Measurements from ENCODE around the gene WDFY1. TPM values are rescaled to one million over a fixed set of nuclear protein-coding genes. Genes with fewer than 3 reads are reported as not detected.

The WDFY1 gene
- total RNA-seq, 2 experiments from 2014 or later: 41.1 to 41.5 TPM

GRCh38 chr2:223859070-223859469, 86.1 kb downstream of the WDFY1 start:
- Histone ChIP-seq H3K36me3 (ENCODE audit: insufficient read depth, low read length) (no peaks in the 10 kb centered on the region), H3K9me3 (ENCODE audit: control insufficient read depth in 1 of 2, insufficient read depth in 1 of 2, low read length in 2 of 2) (no peaks in the 10 kb centered on the region), H3K4me3 (ENCODE audit: low read length) (no peak overlapping the region), H3K27ac (ENCODE audit: low read depth in 1 of 2, low read length in 2 of 2) (no peak overlapping the region), H3K4me1 (ENCODE audit: insufficient read depth, low read length) (no peaks in the 10 kb centered on the region), H3K27me3 (ENCODE audit: control insufficient read depth in 1 of 2, insufficient read depth in 2 of 2, low read length in 2 of 2) (no peaks in the 10 kb centered on the region)
- Mint-ChIP-seq H3K27me3 (no peaks in the 10 kb centered on the region), H3K9me3 (no peaks in the 10 kb centered on the region), H3K36me3 (ENCODE audit: low read depth) (no peaks in the 10 kb centered on the region), H3K27ac (no peak overlapping the region), H3K4me1 (ENCODE audit: low read depth) (no peaks in the 10 kb centered on the region), H3K4me3 (no peak overlapping the region)
- no peak for ATAC-seq (ENCODE audit: poor library complexity)
- DNase-seq: no peak
- TF ChIP-seq, protein P1, sequence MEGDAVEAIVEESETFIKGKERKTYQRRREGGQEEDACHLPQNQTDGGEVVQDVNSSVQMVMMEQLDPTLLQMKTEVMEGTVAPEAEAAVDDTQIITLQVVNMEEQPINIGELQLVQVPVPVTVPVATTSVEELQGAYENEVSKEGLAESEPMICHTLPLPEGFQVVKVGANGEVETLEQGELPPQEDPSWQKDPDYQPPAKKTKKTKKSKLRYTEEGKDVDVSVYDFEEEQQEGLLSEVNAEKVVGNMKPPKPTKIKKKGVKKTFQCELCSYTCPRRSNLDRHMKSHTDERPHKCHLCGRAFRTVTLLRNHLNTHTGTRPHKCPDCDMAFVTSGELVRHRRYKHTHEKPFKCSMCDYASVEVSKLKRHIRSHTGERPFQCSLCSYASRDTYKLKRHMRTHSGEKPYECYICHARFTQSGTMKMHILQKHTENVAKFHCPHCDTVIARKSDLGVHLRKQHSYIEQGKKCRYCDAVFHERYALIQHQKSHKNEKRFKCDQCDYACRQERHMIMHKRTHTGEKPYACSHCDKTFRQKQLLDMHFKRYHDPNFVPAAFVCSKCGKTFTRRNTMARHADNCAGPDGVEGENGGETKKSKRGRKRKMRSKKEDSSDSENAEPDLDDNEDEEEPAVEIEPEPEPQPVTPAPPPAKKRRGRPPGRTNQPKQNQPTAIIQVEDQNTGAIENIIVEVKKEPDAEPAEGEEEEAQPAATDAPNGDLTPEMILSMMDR (IDR thresholded peaks at IDR 0.05): no peak
- POLR2A ChIA-PET: no interaction called here
- intact Hi-C loops (cut with DNase I, micrococcal nuclease): no loop called here
- CTCF ChIA-PET: no interaction called here

DNA sequence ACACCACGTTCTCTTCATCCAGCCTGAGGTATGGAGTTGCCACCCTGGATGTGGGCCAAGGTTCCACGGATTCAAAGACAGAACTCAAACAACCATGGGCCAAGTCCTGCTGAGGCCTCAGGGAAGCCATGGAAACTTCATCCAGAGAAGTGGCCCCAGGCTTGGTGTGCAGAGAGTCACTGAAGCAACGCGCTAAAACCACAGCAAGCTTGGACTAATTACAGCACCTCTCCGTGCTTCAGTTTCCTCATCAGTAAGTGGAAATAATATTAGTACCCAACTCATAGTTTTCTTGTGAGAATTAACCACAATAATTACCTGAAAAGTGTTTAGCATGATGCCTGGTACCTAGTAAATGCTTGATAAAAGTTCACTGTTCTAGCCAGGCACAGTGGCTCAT, 88.6 kb downstream of the WDFY1 start:
- TF ChIP-seq, protein P1 (IDR thresholded peaks at IDR 0.05): no peak
- H3K4me3 ChIP-seq (ENCODE audit: low read length): no peak overlapping the region
- H3K4me1 Mint-ChIP-seq (ENCODE audit: low read depth): no peaks in the 10 kb centered on the region
- H3K4me3 Mint-ChIP-seq: no peak overlapping the region
- no peaks in the 10 kb centered on the region for H3K27me3 Mint-ChIP-seq
- DNase-seq (no peak), ATAC-seq (ENCODE audit: poor library complexity) (no peak)
- H3K4me1 ChIP-seq (ENCODE audit: insufficient read depth, low read length): peaks cover 4% of the 10 kb centered on the region
- POLR2A ChIA-PET: no interaction called here
- no peak overlapping the region for H3K27ac Mint-ChIP-seq
- H3K36me3 Mint-ChIP-seq (ENCODE audit: low read depth): no peaks in the 10 kb centered on the region
- H3K27me3 ChIP-seq (ENCODE audit: control insufficient read depth in 1 of 2, insufficient read depth in 2 of 2, low read length in 2 of 2): no peaks in the 10 kb centered on the region
- H3K36me3 ChIP-seq (ENCODE audit: insufficient read depth, low read length): no peaks in the 10 kb centered on the region
- H3K9me3 Mint-ChIP-seq: no peaks in the 10 kb centered on the region
- no peaks in the 10 kb centered on the region for H3K9me3 ChIP-seq (ENCODE audit: control insufficient read depth in 1 of 2, insufficient read depth in 1 of 2, low read length in 2 of 2)
- intact Hi-C loops (cut with DNase I, micrococcal nuclease): no loop called here
- CTCF ChIA-PET: no interaction called here
- no peak overlapping the region for H3K27ac ChIP-seq (ENCODE audit: low read depth in 1 of 2, low read length in 2 of 2)

DNA sequence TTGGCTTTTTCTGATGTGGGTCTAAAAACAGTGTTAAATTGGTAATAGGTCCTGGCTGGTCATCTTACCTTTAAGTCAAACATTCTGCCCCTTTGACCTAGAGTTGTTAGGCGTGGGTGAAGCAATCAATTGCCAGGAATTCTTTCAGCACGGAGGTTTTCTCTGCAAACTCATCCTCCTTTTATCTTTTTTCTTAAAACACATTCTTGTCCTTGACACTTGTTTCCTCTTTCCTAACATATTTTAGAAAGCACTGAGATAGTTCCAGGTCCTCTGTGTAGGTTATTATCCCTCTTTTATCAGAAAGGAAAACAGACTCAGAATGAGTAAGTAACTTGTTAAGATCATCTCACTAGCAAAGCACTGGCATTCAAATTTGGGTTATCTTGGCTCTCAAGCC, 89.1 kb downstream of the WDFY1 start:
- H3K27ac Mint-ChIP-seq: no peak overlapping the region
- no peaks in the 10 kb centered on the region for H3K4me1 Mint-ChIP-seq (ENCODE audit: low read depth)
- DNase-seq: no peak
- H3K27me3 ChIP-seq (ENCODE audit: control insufficient read depth in 1 of 2, insufficient read depth in 2 of 2, low read length in 2 of 2): no peaks in the 10 kb centered on the region
- no peaks in the 10 kb centered on the region for H3K36me3 Mint-ChIP-seq (ENCODE audit: low read depth)
- TF ChIP-seq, protein P1 (IDR thresholded peaks at IDR 0.05): no peak
- H3K9me3 ChIP-seq (ENCODE audit: control insufficient read depth in 1 of 2, insufficient read depth in 1 of 2, low read length in 2 of 2): no peaks in the 10 kb centered on the region
- intact Hi-C loops (cut with DNase I, micrococcal nuclease): no loop called here
- H3K4me1 ChIP-seq (ENCODE audit: insufficient read depth, low read length): peaks cover 6% of the 10 kb centered on the region
- no peaks in the 10 kb centered on the region for H3K36me3 ChIP-seq (ENCODE audit: insufficient read depth, low read length)
- H3K27me3 Mint-ChIP-seq: no peaks in the 10 kb centered on the region
- CTCF ChIA-PET: no interaction called here
- no peaks in the 10 kb centered on the region for H3K9me3 Mint-ChIP-seq
- H3K4me3 ChIP-seq (ENCODE audit: low read length): no peak overlapping the region
- H3K27ac ChIP-seq (ENCODE audit: low read depth in 1 of 2, low read length in 2 of 2): no peak overlapping the region
- H3K4me3 Mint-ChIP-seq: no peak overlapping the region
- ATAC-seq (ENCODE audit: poor library complexity): no peak
- POLR2A ChIA-PET: no interaction called here

Measured in CD4-positive, alpha-beta T cell (primary cell).